Ishikawa (cell line): ENCODE measurements around the gene SLC9A2.

ENCODE experiments used
- EGR1 ChIP-seq: IDR thresholded peaks from 2 replicates; pipeline ENCODE4 v1.6.1; 2012
- RAD21 ChIP-seq: IDR thresholded peaks from 2 replicates; pipeline ENCODE4 v1.6.1; 2012; ENCODE audit warnings: low read depth
- TAF1 ChIP-seq: IDR thresholded peaks from 2 replicates; pipeline ENCODE4 v1.6.1; 2012; ENCODE audit warnings: low read depth, mild to moderate bottlenecking
- TCF12 ChIP-seq: IDR thresholded peaks from 2 replicates; pipeline ENCODE4 v1.6.1; 2012; ENCODE audit warnings: low read depth
- TF ChIP-seq, protein P1 (sequence below): IDR thresholded peaks from 2 replicates; pipeline ENCODE4 v1.6.1; 2012
- TF ChIP-seq, protein P2 (sequence below): IDR thresholded peaks from 2 replicates; pipeline ENCODE4 v1.6.1; 2012; ENCODE audit warnings: low read depth, mild to moderate bottlenecking

DNA sequence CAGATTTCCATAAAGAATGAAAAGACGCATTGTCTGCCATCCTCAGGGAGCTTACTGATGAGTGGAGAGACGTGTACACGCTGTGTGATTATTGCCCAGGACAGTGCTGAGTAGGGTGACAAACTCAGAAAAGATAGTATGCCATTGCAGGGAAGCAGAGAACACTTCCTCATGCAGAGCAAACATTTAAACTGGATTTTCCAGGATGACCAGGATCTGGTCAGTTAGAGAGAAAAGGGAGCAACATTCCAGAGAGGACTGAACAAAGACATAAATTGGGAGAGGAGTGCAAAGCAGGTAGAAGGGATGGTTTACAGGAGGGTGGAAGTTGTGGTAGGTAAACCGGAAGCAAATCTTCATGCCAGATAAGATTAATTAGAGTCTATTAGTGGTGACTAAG is 2.3 kb downstream of the SLC9A2 start:
- no peak for TF ChIP-seq RAD21
- TF ChIP-seq, protein P1, sequence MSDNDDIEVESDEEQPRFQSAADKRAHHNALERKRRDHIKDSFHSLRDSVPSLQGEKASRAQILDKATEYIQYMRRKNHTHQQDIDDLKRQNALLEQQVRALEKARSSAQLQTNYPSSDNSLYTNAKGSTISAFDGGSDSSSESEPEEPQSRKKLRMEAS, result no peak
- TF ChIP-seq EGR1, result no peak
- TF ChIP-seq, protein P2, sequence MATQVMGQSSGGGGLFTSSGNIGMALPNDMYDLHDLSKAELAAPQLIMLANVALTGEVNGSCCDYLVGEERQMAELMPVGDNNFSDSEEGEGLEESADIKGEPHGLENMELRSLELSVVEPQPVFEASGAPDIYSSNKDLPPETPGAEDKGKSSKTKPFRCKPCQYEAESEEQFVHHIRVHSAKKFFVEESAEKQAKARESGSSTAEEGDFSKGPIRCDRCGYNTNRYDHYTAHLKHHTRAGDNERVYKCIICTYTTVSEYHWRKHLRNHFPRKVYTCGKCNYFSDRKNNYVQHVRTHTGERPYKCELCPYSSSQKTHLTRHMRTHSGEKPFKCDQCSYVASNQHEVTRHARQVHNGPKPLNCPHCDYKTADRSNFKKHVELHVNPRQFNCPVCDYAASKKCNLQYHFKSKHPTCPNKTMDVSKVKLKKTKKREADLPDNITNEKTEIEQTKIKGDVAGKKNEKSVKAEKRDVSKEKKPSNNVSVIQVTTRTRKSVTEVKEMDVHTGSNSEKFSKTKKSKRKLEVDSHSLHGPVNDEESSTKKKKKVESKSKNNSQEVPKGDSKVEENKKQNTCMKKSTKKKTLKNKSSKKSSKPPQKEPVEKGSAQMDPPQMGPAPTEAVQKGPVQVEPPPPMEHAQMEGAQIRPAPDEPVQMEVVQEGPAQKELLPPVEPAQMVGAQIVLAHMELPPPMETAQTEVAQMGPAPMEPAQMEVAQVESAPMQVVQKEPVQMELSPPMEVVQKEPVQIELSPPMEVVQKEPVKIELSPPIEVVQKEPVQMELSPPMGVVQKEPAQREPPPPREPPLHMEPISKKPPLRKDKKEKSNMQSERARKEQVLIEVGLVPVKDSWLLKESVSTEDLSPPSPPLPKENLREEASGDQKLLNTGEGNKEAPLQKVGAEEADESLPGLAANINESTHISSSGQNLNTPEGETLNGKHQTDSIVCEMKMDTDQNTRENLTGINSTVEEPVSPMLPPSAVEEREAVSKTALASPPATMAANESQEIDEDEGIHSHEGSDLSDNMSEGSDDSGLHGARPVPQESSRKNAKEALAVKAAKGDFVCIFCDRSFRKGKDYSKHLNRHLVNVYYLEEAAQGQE, result no peak
- TF ChIP-seq TAF1, result no peak
- TF ChIP-seq TCF12, result no peak
